Endothelial cell of umbilical vein (primary cell): ENCODE measurements around the gene NRG3. TPM values are rescaled to one million over a fixed set of nuclear protein-coding genes. Genes with fewer than 3 reads are reported as not detected.

Experiments used
- BruUV-seq: library from RNA; stranded (reverse); fragments of 400-500 nt; replicated peaks from 2 replicates; lab custom pipeline; 2021; lab: Mats Ljungman, UMichigan
- CTCF ChIA-PET: fragments of 300-600, 350-600 bp; sonication (Branson Sonifier 250); formaldehyde crosslinking; loops from one replicate; lab custom pipeline; 2021; ENCODE audit warnings: antibody characterized with exemption, inconsistent platforms; lab: Charles Lee
- POLR2A ChIA-PET: fragments of 300-600, 350-600 bp; sonication (Branson Sonifier 250); formaldehyde crosslinking; loops from one replicate; lab custom pipeline; 2021; ENCODE audit warnings: antibody characterized with exemption, inconsistent platforms; lab: Charles Lee
- DNase-seq: peaks from one replicate; pipeline ENCODE4 v3.0.0-alpha.2; 2011; ENCODE audit warnings: low read depth, low spot score
- FAIRE-seq: peaks from 2 replicates; lab custom pipeline; 2011; peaks lifted over from hg19 to GRCh38; lab: Jason Lieb, UNC
- H2AFZ ChIP-seq: 2 replicates; pipeline ENCODE4 v1.6.0; 2012; ENCODE audit warnings: low read depth, low read length, control low read depth, inconsistent platforms
- H3K27ac ChIP-seq: 2 replicates; pipeline ENCODE4 v1.5.1; 2011; ENCODE audit warnings: low read depth, mild to moderate bottlenecking, control low read depth, low read length, moderate library complexity; ENCODE audit not compliant: insufficient read depth
- H3K27me3 ChIP-seq, 2 experiments: 2 replicates each; pipeline versions ENCODE4 v1.6.0 to v1.6.1; 2011; ENCODE audit warnings: low read length in 2 of 2, mixed read lengths in 1 of 2; ENCODE audit not compliant: control insufficient read depth in 2 of 2, insufficient read depth in 2 of 2
- H3K36me3 ChIP-seq, 2 experiments: 2 replicates in 1 of 2; 3 replicates in 1 of 2; pipeline ENCODE4 v1.5.1; 2011; ENCODE audit warnings: low read length in 2 of 2, mild to moderate bottlenecking in 1 of 2, moderate library complexity in 1 of 2; ENCODE audit not compliant: control insufficient read depth in 2 of 2, insufficient read depth in 2 of 2; ENCODE audit errors: extremely low read depth in 1 of 2
- H3K4me1 ChIP-seq: 3 replicates; pipeline ENCODE4 v1.5.1; 2011; ENCODE audit warnings: mild to moderate bottlenecking, low read length; ENCODE audit not compliant: control insufficient read depth, insufficient read depth; ENCODE audit errors: extremely low read depth
- H3K4me2 ChIP-seq: 2 replicates; pipeline ENCODE4 v1.6.1; 2011; ENCODE audit warnings: low read length, control low read depth, mixed read lengths; ENCODE audit not compliant: insufficient read depth
- H3K4me3 ChIP-seq, 3 experiments: fragments of 200-600 bp in 1 of 3; sonication (generic), shearing (Covaris generic) in 1 of 3; replicated peaks in 1 of 3; 2 replicates each; pipeline ENCODE4 v1.5.1; 2011 to 2016; ENCODE audit warnings: control low read depth in 3 of 3, low read length in 3 of 3, mild to moderate bottlenecking in 2 of 3, inconsistent platforms in 1 of 3, low read depth in 1 of 3, moderate library complexity in 1 of 3; ENCODE audit not compliant: insufficient read depth in 1 of 3
- H3K79me2 ChIP-seq: 2 replicates; pipeline ENCODE4 v1.6.0; 2012; ENCODE audit warnings: low read length, inconsistent platforms; ENCODE audit not compliant: control insufficient read depth, insufficient read depth
- H3K9ac ChIP-seq: replicated peaks from 2 replicates; pipeline ENCODE3; 2011; ENCODE audit warnings: low read length, control low read depth; ENCODE audit not compliant: insufficient read depth; ENCODE audit errors: extremely low read depth
- H3K9me1 ChIP-seq: replicated peaks from 3 replicates; pipeline ENCODE4 v1.6.0; 2011; ENCODE audit warnings: mild to moderate bottlenecking, low read length; ENCODE audit not compliant: control insufficient read depth, insufficient read depth; ENCODE audit errors: extremely low read depth
- H3K9me3 ChIP-seq: replicated peaks from 2 replicates; pipeline ENCODE4 v1.5.1; 2012; ENCODE audit warnings: low read length, inconsistent platforms; ENCODE audit not compliant: control insufficient read depth, insufficient read depth
- H4K20me1 ChIP-seq: replicated peaks from 2 replicates; pipeline ENCODE3; 2011; ENCODE audit warnings: mild to moderate bottlenecking, low read length; ENCODE audit not compliant: control insufficient read depth, insufficient read depth; ENCODE audit errors: extremely low read depth
- CTCF ChIP-seq, 2 donors: IDR thresholded peaks; 1 replicate in 1 of 2; 2 replicates in 1 of 2; pipeline ENCODE4 v1.5.1; 2011; ENCODE audit warnings: low read length in 2 of 2, mild to moderate bottlenecking in 2 of 2, moderate library complexity in 2 of 2, control low read depth in 1 of 2, inconsistent platforms in 1 of 2, low read depth in 1 of 2; ENCODE audit not compliant: insufficient read depth in 1 of 2; ENCODE audit errors: extremely low read depth in 1 of 2
- EZH2 ChIP-seq: IDR thresholded peaks from 2 replicates; pipeline ENCODE4 v1.6.1; 2012; ENCODE audit warnings: borderline replicate concordance, low read depth, mild to moderate bottlenecking, moderate library complexity, low read length, inconsistent platforms; ENCODE audit not compliant: severe bottlenecking
- FOS ChIP-seq: IDR thresholded peaks from 2 replicates; pipeline ENCODE4 v1.6.1; 2011; ENCODE audit warnings: mild to moderate bottlenecking, low read length, moderate library complexity, borderline replicate concordance; ENCODE audit not compliant: insufficient read depth
- GATA2 ChIP-seq: IDR thresholded peaks from 2 replicates; pipeline ENCODE4 v1.7.0; 2011; ENCODE audit warnings: low read depth, mild to moderate bottlenecking, moderate library complexity, mixed read lengths, low read length; ENCODE audit not compliant: insufficient read length, insufficient read depth
- MAX ChIP-seq: IDR thresholded peaks from 2 replicates; pipeline ENCODE4 v1.6.1; 2011; ENCODE audit not compliant: insufficient read depth, insufficient read length
- MYC ChIP-seq: IDR thresholded peaks from one replicate; pipeline ENCODE4 v1.6.1; 2011; ENCODE audit warnings: mild to moderate bottlenecking, low read depth, low read length
- POLR2A ChIP-seq: IDR thresholded peaks from 2 replicates; pipeline ENCODE4 v1.6.1; 2012; ENCODE audit warnings: low read depth, mild to moderate bottlenecking, control low read depth, low read length
- POLR2AphosphoS5 ChIP-seq: IDR thresholded peaks from 2 replicates; pipeline ENCODE4 v1.6.1; 2012; ENCODE audit warnings: low read depth, mild to moderate bottlenecking, control low read depth, low read length, moderate library complexity; ENCODE audit not compliant: insufficient read depth
- dilution Hi-C: fragments of 300-500 bp; cut with MboI; formaldehyde crosslinking; loops from one replicate; pipeline ENCODE4 v1.15.0; 2019; ENCODE audit warnings: low sequenced_read_pairs; ENCODE audit not compliant: extremely low pct_ligation_motif_present
- intact Hi-C: fragments of 100-400 bp; cut with micrococcal nuclease; formaldehyde crosslinking; loops from one replicate; pipeline ENCODE4 v1.10.0; 2022
- polyA plus RNA-seq, 4 experiments: library from polyadenylated mRNA; depleted of rRNA in 3 of 4; stranded (reverse) in 3 of 4; unstranded in 1 of 4; fragments of >200 nt; gene quantifications; 2 replicates each; pipeline versions ENCODE4 v1.2.1 to v1.2.3, GENCODE V29; 2011 to 2012; ENCODE audit warnings: missing spikeins in 1 of 4
- total RNA-seq: library from RNA; stranded (reverse); gene quantifications from 2 replicates; pipeline ENCODE4 v1.2.3, GENCODE V29; 2021

The NRG3 gene
- total and polyA plus RNA-seq, 2 donors (not counting 3 experiments of a cell fraction or from before 2014, with no cell fraction given): 1.9 to 3.9 TPM

DNA sequence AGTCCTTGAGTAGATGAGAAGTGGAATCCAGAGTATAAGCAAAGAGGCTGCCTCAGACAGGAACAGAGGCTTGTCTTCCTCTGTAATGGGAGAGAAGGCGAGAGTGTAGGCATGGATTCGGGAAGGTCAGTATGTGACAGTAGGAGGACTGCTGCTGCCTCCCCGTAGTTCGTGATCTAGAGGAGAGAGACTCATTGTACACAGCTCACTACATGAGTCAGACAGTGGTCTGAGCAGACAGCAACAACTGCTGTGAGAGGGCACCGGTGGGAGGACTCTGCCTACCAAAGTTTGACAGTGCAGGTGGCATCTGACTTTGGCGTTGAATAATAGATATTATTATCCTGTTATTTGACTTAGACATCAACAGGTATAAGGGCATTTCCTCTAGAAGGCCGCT, 319.4 kb downstream of the NRG3 start:
- no peaks in the 10 kb centered on the region for H3K27me3 ChIP-seq
- no peaks in the 10 kb centered on the region for H3K4me1 ChIP-seq
- no peaks in the 10 kb centered on the region for H3K36me3 ChIP-seq
- H3K79me2 ChIP-seq: no peaks in the 10 kb centered on the region
- H3K4me3 ChIP-seq: no peak overlapping the region
- no peaks in the 10 kb centered on the region for H3K9me3 ChIP-seq
- no peak overlapping the region for H3K4me2 ChIP-seq
- no peak for TF ChIP-seq EZH2
- TF ChIP-seq POLR2AphosphoS5: no peak
- no peak for TF ChIP-seq MYC
- no peak for TF ChIP-seq MAX
- TF ChIP-seq FOS: no peak
- no peak for TF ChIP-seq CTCF (IDR thresholded peaks at IDR 0.05; ENCODE audit: extremely low read depth in 1 of 2, insufficient read depth in 1 of 2, low read depth in 1 of 2, low read length in 2 of 2)
- no peak for TF ChIP-seq POLR2A
- no peak for TF ChIP-seq GATA2
- H3K9me1 ChIP-seq: no peaks in the 10 kb centered on the region
- FAIRE-seq: no peak
- BruUV-seq: no TSS peak
- POLR2A ChIA-PET: no interaction called here
- H4K20me1 ChIP-seq: no peaks in the 10 kb centered on the region
- DNase-seq: no peak
- H3K27ac ChIP-seq: no peak overlapping the region
- intact Hi-C loops: no loop called here
- H2AFZ ChIP-seq: no peak overlapping the region
- no peak overlapping the region for H3K9ac ChIP-seq
- CTCF ChIA-PET: no interaction called here
- dilution Hi-C loops: no loop called here
